Lung microvascular endothelial cell (primary cell): ENCODE data around the gene RBM39. TPM values are rescaled to one million over a fixed set of nuclear protein-coding genes. Genes with fewer than 3 reads are reported as not detected.
"Not testable (repeated sequence)": the region's sequence is repeated elsewhere in the genome, so short reads cannot be mapped to it uniquely, and the experiment has no call there.

Experiments
- DNase-seq, 2 donors: peaks; one replicate each; pipeline versions ENCODE4 v3.0.0 to v3.0.0-alpha.2; 2010; ENCODE audit warnings: low read depth in 2 of 2
- total RNA-seq: library from RNA; depleted of rRNA; stranded (reverse); fragments of >200 nt; gene quantifications from 2 replicates; pipeline ENCODE4 v1.2.1, GENCODE V29; 2014

Gene RBM39
- total RNA-seq, 1 donor from 2014 or later = 313 TPM

- DNase-seq = no peak
Measured at GRCh38 chr20:35756404-35756803, 14.3 kb upstream of the RBM39 start.

- no peak for DNase-seq
Measured at GRCh38 chr20:35750611-35751010, 8.6 kb upstream of the RBM39 start.

GRCh38 chr20:35744492-35744841 lies 2.4 kb upstream of the RBM39 start:
- DNase-seq = not testable (repeated sequence)

GRCh38 chr20:35743693-35744491 lies 1.8 kb upstream of the RBM39 start:
- peak; percentile 45 to 55 for DNase-seq

- peak in 1 of 2 donors; percentile 35 for DNase-seq
Measured at GRCh38 chr20:35742741-35743523, 872 bp upstream of the RBM39 start.

GRCh38 chr20:35739294-35740163 lies 2.5 kb downstream of the RBM39 start:
- peak; percentile 44 to 53 for DNase-seq

- no peak for DNase-seq
Measured at GRCh38 chr20:35738410-35739179, 3.5 kb downstream of the RBM39 start.

- DNase-seq = no peak
Measured at GRCh38 chr20:35737865-35738333, 4.2 kb downstream of the RBM39 start.

- DNase-seq = no peak
Measured at GRCh38 chr20:35735826-35736470, 6.1 kb downstream of the RBM39 start.

- DNase-seq = no peak
Measured at GRCh38 chr20:35734777-35735649, 7.0 kb downstream of the RBM39 start.

- DNase-seq = no peak
Measured at GRCh38 chr20:35734374-35734773, 7.7 kb downstream of the RBM39 start.

GRCh38 chr20:35732644-35732982 lies 9.4 kb downstream of the RBM39 start:
- no peak for DNase-seq

GRCh38 chr20:35731862-35732643 lies 10.0 kb downstream of the RBM39 start:
- DNase-seq = no peak

GRCh38 chr20:35731469-35731788 lies 10.6 kb downstream of the RBM39 start:
- no peak for DNase-seq

- DNase-seq = no peak
Measured at GRCh38 chr20:35730583-35731468, 11.2 kb downstream of the RBM39 start.

- no peak for DNase-seq
Measured at GRCh38 chr20:35729836-35730582, 12.1 kb downstream of the RBM39 start.

- no peak for DNase-seq
Measured at GRCh38 chr20:35729283-35729807, 12.7 kb downstream of the RBM39 start.
